Activated CD4-positive, CD25-positive, alpha-beta regulatory T cell (primary cell): ENCODE data around the gene PRRX1.

ENCODE experiments used
- DNase-seq, 4 experiments: peaks; one replicate each; lab custom pipeline; 2025; lab: John Stamatoyannopoulos, UW

PRRX1 gene

GRCh38 chr1:170664828-170665612, 1.1 kb downstream of the PRRX1 start:
- no peak for DNase-seq

- no peak for DNase-seq
Observed at GRCh38 chr1:170665629-170666028, 1.7 kb downstream of the PRRX1 start.

DNA sequence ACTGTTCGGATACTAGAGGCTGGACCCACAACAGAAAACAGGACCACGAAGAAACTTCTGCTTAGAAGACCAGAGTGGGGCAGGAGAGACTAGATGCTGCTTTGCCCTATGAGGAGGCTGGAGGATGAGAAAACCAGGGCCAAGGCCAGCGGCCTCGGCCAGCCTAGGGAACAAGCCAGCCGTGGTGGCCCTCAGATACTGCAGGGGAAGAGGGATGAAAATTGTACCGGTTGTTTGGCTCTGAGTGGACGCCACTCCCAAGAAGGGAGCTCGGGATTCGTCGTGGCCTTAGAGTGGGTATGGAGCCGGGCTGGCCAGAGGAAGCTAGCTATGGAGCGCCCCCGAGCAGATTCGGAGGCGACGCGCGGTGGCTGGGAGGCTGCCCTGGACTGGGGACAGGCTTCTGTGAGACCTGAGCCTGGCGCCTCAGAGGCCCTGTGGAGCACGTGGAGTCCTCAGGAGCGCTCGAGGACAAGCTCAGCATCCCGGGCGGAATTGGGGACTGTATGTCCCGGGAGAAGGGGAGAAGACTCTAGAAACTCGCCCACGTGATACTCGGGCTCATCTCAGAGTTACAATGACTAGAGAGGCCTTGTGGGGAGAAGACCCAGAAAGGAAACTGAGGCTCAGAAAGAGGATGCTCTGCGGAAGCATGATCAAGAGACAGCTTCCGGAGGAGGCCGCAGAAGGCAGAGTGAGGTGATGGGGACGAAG, 2.8 kb downstream of the PRRX1 start:
- no peak for DNase-seq

- no peak for DNase-seq
Observed at GRCh38 chr1:170668209-170669106, 4.5 kb downstream of the PRRX1 start.

DNA sequence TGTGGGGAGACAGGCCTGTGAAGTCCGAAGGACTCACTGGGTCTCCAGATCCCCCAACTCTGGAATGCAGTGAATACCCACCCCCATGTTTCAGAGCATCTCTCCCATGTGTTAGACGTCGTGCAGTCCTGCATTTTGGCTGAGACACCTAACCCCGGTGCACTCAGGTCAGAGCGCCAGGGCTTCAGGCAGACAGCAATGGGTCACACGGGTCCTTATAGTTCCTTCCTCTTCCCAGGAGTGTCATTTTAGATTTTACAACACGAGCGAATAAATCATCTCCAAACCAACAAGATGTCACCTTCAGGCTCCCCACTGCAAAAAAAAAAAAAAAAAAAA, 5.1 kb downstream of the PRRX1 start:
- DNase-seq, result no peak

DNA sequence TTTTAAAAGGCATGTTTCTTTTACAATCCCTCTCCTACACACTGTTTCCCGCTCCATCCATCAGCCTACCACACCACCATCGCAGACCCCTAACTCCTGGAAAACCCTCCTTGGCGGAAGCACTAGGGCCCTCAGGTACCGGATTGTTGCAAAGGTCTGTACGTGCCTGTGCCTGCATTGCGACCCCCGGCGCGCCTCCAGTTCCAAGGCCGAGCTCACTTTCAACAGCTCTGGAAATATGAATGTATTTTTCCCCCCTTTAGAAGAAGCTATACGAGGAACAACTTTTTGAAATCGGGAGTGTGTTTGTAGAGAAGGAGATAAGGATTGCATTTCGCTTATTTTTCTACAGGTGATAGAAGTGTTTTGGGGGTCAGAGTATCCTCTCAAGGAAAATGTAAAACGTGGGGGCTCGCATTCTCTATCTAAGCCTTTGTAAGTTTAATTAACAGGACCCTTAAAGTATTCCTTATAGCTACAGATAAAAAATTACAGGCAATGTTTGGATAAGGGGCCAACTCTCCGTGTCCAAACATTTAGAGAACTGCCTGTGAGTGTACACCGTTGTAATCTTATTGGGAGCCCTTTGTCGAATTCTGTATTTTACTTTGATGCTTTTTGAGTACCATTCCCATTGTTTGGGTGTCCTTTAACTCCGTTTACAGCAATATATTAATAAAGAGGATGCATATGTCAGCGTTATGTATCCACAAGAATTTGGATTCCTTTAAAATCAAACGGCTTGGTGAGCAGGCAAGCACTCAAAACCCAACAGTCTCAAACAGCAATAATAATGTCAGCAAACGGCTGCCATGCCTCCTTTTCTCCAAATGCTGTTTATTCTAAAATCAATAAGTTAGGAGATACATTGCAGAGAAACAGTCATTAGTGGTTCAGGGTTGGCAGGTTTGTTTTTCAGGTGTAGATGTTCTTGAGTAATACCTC, 5.9 kb downstream of the PRRX1 start:
- no peak for DNase-seq

DNA sequence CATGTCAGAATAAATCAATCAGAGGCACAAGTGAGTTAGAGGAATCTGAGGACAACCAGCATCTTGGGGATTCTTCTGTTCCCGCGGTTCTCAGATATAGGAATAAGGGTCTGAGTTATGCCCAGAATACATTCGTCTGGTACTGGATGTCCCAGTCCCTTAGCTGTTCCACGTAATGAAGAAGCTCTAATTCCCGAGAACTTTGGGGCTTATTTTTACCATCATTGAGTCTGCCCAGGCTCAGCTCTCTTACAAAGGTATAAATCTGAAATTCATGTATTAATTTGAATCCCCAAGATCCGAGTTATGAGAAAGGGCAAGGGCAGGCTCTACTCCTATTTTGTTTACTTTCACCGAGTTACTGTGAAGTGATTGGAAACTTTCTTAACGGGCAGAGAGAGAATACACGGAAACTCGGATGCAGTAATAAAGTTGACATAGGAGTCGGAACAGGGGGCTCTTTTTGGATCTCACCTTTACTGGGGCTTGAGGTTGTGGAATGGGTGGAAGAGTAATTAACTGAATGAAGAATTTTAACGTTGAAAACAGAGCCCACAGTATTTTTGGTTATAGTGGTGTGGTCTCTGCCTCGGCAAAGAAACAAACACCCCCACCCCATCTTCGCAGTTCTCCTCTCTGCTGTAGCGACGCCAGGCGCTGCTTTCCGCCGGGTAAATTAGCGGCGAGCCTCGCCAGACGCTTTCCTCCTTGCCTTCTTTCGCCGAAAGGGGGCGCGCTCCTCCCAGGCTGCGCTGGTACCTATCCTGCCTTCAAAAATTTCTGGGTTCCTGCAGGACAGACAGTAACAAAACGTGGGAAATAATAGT, 7.1 kb downstream of the PRRX1 start:
- no peak for DNase-seq

DNA sequence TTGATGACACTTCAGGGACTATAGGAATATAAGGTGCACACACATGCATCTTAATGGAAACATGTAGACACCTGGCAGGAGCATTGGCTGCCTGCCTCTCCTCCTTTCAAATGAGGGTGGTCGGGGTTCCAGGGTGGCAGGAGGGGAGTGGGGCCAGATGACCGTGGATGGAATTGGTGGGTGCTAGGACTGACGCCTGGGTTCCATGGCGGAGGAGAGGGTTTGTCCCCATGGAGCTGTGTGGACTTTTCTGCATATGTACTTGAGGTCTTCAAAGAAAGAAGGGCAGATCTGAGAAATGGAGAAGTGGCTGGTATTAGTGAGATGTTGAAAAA, 7.7 kb downstream of the PRRX1 start:
- no peak for DNase-seq

GRCh38 chr1:170672316-170672715, 8.4 kb downstream of the PRRX1 start:
- no peak for DNase-seq

GRCh38 chr1:170674239-170674638, 10.3 kb downstream of the PRRX1 start:
- DNase-seq, result no peak

- DNase-seq, result no peak
Observed at GRCh38 chr1:170674986-170675385, 11.1 kb downstream of the PRRX1 start.

GRCh38 chr1:170675865-170676264, 11.9 kb downstream of the PRRX1 start:
- DNase-seq, result no peak

DNA sequence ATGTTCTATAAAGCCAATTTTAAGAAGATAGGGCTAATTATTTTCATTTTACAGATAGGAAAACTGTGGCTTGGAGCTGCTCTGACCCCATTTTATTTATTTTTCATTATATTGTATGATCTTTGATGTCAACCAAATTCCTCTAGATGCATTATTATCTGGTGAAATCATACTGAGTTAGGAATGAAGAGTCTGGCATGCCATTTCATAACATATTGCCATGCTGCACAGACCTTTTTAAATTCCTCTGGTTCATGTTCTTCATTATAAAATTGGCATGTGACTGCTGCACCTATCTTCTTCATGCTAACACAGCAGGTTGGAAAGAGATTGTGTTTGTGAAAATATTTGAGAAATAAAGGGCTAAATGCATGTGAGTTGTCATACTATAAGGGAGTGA, 12.7 kb downstream of the PRRX1 start:
- no peak for DNase-seq

DNA sequence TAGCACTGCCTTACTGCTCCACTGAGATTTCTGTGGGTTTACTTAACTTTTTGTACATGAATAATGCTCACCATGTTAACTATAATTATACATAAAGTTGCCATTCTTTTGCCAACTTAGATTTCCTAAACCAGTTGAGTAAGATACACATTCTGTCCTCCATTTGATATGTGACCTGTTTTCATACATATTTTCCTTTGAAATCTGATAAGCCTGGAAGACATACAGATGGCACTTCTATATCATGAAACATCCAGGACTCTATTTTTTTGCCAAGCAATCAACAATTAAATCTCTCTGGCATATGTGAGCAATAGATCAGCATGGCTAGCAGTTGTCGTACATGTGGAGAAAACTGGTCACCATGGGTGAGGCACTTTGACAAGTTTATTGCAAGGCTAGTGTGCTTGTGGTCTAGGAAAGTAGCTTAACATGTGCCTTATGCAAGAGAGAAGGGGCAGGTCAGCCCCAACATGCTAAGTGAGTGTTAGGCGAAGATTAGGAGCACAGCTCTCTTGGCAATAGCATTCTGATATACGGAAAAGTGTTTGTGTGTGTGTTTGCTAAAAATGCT, 14.2 kb downstream of the PRRX1 start:
- DNase-seq, result no peak

- no peak for DNase-seq
Observed at GRCh38 chr1:170680428-170680827, 16.5 kb downstream of the PRRX1 start.

GRCh38 chr1:170682169-170682568, 18.2 kb downstream of the PRRX1 start:
- no peak for DNase-seq

DNA sequence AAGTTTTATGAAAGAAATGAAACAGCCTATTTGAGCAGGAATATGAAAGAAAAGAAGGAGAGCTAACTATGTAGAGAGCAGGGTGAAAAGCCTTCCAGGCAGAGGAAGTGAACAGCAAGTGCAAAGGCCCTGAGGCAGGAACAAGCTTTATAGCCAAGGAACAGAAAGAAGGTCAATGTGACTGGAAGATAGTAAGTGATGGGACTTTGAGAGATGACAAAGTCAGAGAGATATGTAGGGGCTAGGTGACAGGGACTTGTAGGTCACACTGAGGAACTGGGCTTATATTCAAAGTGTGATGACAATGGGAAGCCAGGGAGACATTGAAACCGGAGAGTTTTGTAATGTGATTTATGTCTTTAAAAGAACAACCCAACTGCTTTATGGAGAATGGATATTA, 18.9 kb downstream of the PRRX1 start:
- no peak for DNase-seq

DNA sequence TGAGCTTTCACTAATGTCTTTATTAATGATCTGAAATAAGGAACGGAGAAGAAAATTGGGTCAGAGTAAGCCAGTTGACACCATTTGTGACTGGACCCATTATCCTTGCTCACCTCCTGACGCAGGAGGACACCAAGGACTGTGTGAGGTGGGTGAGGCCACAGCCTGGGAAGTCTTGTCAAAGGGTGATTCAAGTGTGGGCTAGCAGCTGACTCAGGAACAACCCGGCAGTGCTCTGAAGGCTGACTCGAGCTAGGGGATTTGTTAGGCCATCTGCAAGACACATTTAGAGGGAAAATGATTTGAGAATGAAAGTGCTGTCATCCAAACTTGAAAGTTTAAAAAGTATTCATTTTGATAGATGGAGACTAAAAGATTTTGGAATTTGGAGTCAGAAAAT, 21.2 kb downstream of the PRRX1 start:
- no peak for DNase-seq

DNA sequence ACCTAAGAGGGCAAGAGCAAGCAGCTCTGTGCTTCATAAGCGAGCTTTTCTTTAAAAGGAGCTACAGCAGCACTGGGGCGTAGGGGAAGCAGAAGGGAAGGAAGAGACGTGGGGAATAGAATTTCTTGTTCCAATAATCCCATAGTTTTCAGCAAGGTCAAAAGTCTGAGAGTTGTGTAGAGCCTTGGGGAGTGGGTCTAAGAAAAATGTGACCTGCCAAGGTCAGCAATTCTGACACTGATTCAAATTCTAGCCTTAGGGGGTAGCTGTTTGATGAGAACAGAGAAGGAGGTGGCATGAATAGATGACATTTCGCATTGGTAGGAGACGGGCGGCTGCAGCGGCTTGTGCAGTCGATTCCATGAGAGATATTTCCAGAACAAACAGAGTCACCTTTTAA, 22.4 kb downstream of the PRRX1 start:
- no peak for DNase-seq

GRCh38 chr1:170687621-170688020, 23.7 kb downstream of the PRRX1 start:
- no peak for DNase-seq

- no peak for DNase-seq
Observed at GRCh38 chr1:170691258-170691657, 27.3 kb downstream of the PRRX1 start.
